HEK293 (cell line): ENCODE results near the gene ZNF554.

Experiments
- HOXC10 ChIP-seq: sonication (generic); formaldehyde crosslinking; IDR thresholded peaks from 2 replicates; pipeline ENCODE4 v1.8.1; 2023; ENCODE audit warnings: mild to moderate bottlenecking, missing genetic modification reagents
- TF ChIP-seq, protein P1 (sequence below): fragments of 450-650 bp; formaldehyde crosslinking; IDR thresholded peaks from 2 replicates; pipeline ENCODE4 v1.5.1; 2016; ENCODE audit warnings: missing biosample characterization, missing genetic modification characterization
- TF ChIP-seq, protein P2 (sequence below): sonication (generic); formaldehyde crosslinking; IDR thresholded peaks from 2 replicates; pipeline ENCODE4 v1.8.1; 2022; ENCODE audit warnings: mild to moderate bottlenecking, moderate library complexity, missing genetic modification reagents

DNA sequence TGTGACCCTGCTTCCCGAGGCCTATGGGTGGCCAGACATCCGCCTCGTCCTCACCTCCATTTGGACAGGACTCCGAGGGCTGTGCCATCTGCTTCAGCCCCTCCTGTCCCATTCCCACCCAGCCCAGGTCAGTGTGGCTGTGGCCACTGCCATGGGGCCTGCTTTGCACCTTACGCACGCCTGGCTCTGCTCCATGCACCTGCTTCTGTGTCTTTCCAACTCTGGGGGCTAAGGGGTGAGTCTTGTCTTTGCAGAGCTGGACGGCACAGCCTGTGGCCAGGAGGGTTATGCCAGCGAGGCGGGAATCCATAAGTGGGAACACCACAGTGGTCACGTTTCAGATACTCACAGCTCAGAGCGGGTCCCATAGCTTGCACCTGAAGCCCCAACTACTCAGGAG lies 5.2 kb upstream of the ZNF554 start:
- TF ChIP-seq, protein P1, sequence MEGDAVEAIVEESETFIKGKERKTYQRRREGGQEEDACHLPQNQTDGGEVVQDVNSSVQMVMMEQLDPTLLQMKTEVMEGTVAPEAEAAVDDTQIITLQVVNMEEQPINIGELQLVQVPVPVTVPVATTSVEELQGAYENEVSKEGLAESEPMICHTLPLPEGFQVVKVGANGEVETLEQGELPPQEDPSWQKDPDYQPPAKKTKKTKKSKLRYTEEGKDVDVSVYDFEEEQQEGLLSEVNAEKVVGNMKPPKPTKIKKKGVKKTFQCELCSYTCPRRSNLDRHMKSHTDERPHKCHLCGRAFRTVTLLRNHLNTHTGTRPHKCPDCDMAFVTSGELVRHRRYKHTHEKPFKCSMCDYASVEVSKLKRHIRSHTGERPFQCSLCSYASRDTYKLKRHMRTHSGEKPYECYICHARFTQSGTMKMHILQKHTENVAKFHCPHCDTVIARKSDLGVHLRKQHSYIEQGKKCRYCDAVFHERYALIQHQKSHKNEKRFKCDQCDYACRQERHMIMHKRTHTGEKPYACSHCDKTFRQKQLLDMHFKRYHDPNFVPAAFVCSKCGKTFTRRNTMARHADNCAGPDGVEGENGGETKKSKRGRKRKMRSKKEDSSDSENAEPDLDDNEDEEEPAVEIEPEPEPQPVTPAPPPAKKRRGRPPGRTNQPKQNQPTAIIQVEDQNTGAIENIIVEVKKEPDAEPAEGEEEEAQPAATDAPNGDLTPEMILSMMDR (tag by site-specific recombination), result no peak
- TF ChIP-seq HOXC10 (CRISPR knock-in tag), result no peak
- TF ChIP-seq, protein P2, sequence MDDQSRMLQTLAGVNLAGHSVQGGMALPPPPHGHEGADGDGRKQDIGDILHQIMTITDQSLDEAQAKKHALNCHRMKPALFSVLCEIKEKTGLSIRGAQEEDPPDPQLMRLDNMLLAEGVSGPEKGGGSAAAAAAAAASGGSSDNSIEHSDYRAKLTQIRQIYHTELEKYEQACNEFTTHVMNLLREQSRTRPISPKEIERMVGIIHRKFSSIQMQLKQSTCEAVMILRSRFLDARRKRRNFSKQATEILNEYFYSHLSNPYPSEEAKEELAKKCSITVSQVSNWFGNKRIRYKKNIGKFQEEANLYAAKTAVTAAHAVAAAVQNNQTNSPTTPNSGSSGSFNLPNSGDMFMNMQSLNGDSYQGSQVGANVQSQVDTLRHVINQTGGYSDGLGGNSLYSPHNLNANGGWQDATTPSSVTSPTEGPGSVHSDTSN (CRISPR knock-in tag), result no peak
